ENCODE results near the gene NFIB. TPM values are rescaled to one million over a fixed set of nuclear protein-coding genes. Genes with fewer than 3 reads are reported as not detected.

The NFIB gene
- total RNA-seq, 1 donor from 2014 or later = 0.30 TPM

- Histone ChIP-seq H2AFZ (replicated peaks) (no peak overlapping the region), H3K4me1 (peaks cover 7% of the 10 kb centered on the region), H3K79me2 (ENCODE audit: low read depth) (peaks cover 1% of the 10 kb centered on the region), H3K27me3 (peaks cover 14% of the 10 kb centered on the region), H3K36me3 (no peaks in the 10 kb centered on the region), H3K4me3 (no peak overlapping the region), H3K9ac (no peak overlapping the region), H4K20me1 (ENCODE audit: low read depth) (no peaks in the 10 kb centered on the region), H3K4me2 (no peak overlapping the region), H3K27ac (no peak overlapping the region), H3K9me3 (ENCODE audit: low read depth) (no peaks in the 10 kb centered on the region), H3F3A (ENCODE audit: low read depth) (no peaks in the 10 kb centered on the region)
- DNase-seq (ENCODE audit: low spot score) = no peak
- Mint-ChIP-seq H3K36me3 (peaks cover 6% of the 10 kb centered on the region), H3K4me1 (peaks cover 17% of the 10 kb centered on the region), H3K27ac (no peak overlapping the region), H3K27me3 (ENCODE audit: insufficient read depth, low read depth) (no peaks in the 10 kb centered on the region), H3K9me3 (no peaks in the 10 kb centered on the region), H3K4me3 (no peak overlapping the region)
- TF ChIP-seq EZH2phosphoT487 (IDR thresholded peaks at IDR 0.05) = no peak
- no peak for TF ChIP-seq EZH2 (IDR thresholded peaks at IDR 0.05)
Measured at GRCh38 chr9:14306188-14306587, 7.8 kb downstream of the NFIB start.

GRCh38 chr9:14304259-14304658 is 9.7 kb downstream of the NFIB start:
- Histone ChIP-seq H3K36me3 (no peaks in the 10 kb centered on the region), H3K9me3 (ENCODE audit: low read depth) (no peaks in the 10 kb centered on the region), H3K9ac (no peak overlapping the region), H3K4me3 (no peak overlapping the region), H3K4me2 (no peak overlapping the region), H3K79me2 (ENCODE audit: low read depth) (no peaks in the 10 kb centered on the region), H2AFZ (replicated peaks) (no peak overlapping the region), H4K20me1 (ENCODE audit: low read depth) (no peaks in the 10 kb centered on the region), H3K27me3 (no peaks in the 10 kb centered on the region), H3K27ac (no peak overlapping the region), H3K4me1 (peaks cover 7% of the 10 kb centered on the region), H3F3A (ENCODE audit: low read depth) (no peaks in the 10 kb centered on the region)
- Mint-ChIP-seq H3K36me3 (peaks cover 6% of the 10 kb centered on the region), H3K9me3 (no peaks in the 10 kb centered on the region), H3K4me3 (no peak overlapping the region), H3K27me3 (ENCODE audit: insufficient read depth, low read depth) (peaks cover 2% of the 10 kb centered on the region), H3K4me1 (peaks cover 17% of the 10 kb centered on the region), H3K27ac (no peak overlapping the region)
- TF ChIP-seq, protein P1, sequence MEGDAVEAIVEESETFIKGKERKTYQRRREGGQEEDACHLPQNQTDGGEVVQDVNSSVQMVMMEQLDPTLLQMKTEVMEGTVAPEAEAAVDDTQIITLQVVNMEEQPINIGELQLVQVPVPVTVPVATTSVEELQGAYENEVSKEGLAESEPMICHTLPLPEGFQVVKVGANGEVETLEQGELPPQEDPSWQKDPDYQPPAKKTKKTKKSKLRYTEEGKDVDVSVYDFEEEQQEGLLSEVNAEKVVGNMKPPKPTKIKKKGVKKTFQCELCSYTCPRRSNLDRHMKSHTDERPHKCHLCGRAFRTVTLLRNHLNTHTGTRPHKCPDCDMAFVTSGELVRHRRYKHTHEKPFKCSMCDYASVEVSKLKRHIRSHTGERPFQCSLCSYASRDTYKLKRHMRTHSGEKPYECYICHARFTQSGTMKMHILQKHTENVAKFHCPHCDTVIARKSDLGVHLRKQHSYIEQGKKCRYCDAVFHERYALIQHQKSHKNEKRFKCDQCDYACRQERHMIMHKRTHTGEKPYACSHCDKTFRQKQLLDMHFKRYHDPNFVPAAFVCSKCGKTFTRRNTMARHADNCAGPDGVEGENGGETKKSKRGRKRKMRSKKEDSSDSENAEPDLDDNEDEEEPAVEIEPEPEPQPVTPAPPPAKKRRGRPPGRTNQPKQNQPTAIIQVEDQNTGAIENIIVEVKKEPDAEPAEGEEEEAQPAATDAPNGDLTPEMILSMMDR (IDR thresholded peaks at IDR 0.05) = no peak
- TF ChIP-seq EZH2phosphoT487 (IDR thresholded peaks at IDR 0.05) (no peak), EZH2 (IDR thresholded peaks at IDR 0.05) (no peak)
- DNase-seq (ENCODE audit: low spot score) = no peak

DNA sequence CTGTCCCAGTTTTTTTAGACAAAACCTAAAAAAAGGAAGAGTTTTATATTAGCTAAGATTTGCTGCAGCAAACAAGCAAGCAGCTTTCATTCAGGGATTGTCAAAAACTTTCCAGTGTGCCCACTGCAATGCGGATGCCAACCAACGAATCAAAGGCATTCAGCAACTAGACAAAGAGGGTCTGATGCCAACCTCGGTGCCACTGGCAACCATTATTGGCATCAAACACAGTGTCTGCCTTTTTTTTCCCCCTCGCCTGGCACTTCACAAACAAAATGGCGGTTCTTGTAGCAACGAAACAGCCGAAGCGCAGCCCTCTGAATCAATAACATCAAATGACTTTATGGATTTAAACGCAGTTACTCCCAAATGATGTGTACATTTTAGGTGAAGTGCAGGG is 10.4 kb downstream of the NFIB start:
- Mint-ChIP-seq H3K27me3 (ENCODE audit: insufficient read depth, low read depth) (peaks cover 2% of the 10 kb centered on the region), H3K4me3 (no peak overlapping the region), H3K4me1 (peaks cover 14% of the 10 kb centered on the region), H3K36me3 (peaks cover 6% of the 10 kb centered on the region), H3K9me3 (no peaks in the 10 kb centered on the region), H3K27ac (no peak overlapping the region)
- Histone ChIP-seq H3K4me1 (peaks cover 7% of the 10 kb centered on the region), H3K4me3 (no peak overlapping the region), H3K9ac (no peak overlapping the region), H4K20me1 (ENCODE audit: low read depth) (no peaks in the 10 kb centered on the region), H3K27me3 (no peaks in the 10 kb centered on the region), H3K79me2 (ENCODE audit: low read depth) (no peaks in the 10 kb centered on the region), H3K4me2 (no peak overlapping the region), H3K27ac (no peak overlapping the region), H3K36me3 (no peaks in the 10 kb centered on the region), H3K9me3 (ENCODE audit: low read depth) (no peaks in the 10 kb centered on the region), H3F3A (ENCODE audit: low read depth) (no peaks in the 10 kb centered on the region), H2AFZ (replicated peaks) (no peak overlapping the region)
- TF ChIP-seq, protein P1 (IDR thresholded peaks at IDR 0.05) = no peak
- TF ChIP-seq EZH2phosphoT487 (IDR thresholded peaks at IDR 0.05) (no peak), EZH2 (IDR thresholded peaks at IDR 0.05) (no peak)
- DNase-seq (ENCODE audit: low spot score) = no peak

DNA sequence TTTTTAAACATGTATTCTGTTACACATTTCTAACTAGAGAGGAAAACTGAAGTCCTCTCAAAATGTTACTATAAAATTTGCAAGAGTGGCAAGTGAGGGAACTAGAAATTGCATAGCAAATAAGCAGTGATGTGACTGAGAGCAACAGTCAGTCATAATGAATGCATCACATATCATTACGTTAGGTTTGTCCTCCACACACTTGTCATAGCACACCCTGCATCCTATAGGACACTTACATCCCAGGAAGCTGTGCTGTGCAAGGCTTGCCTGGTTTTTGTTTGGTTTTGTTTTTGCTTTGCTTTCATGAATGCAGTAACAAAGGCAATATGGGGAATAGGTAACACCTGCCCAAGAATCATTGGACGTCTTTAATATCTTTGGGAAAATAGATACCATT is 10.8 kb downstream of the NFIB start:
- Histone ChIP-seq H3K4me1 (peaks cover 7% of the 10 kb centered on the region), H3K27ac (no peak overlapping the region)
- no peak overlapping the region for H3K4me3 Mint-ChIP-seq

More for the DNA sequence above, 10.8 kb downstream of the NFIB start:
- Histone ChIP-seq H2AFZ (replicated peaks) (no peak overlapping the region), H3K9me3 (ENCODE audit: low read depth) (no peaks in the 10 kb centered on the region), H3K27me3 (no peaks in the 10 kb centered on the region), H3K9ac (no peak overlapping the region), H3K36me3 (no peaks in the 10 kb centered on the region), H4K20me1 (ENCODE audit: low read depth) (no peaks in the 10 kb centered on the region), H3F3A (ENCODE audit: low read depth) (no peaks in the 10 kb centered on the region), H3K4me3 (no peak overlapping the region), H3K79me2 (ENCODE audit: low read depth) (no peaks in the 10 kb centered on the region), H3K4me2 (no peak overlapping the region)
- no peak for DNase-seq (ENCODE audit: low spot score)
- Mint-ChIP-seq H3K27me3 (ENCODE audit: insufficient read depth, low read depth) (peaks cover 2% of the 10 kb centered on the region), H3K9me3 (no peaks in the 10 kb centered on the region), H3K27ac (no peak overlapping the region), H3K36me3 (peaks cover 6% of the 10 kb centered on the region), H3K4me1 (peaks cover 16% of the 10 kb centered on the region)
- TF ChIP-seq, protein P1 (IDR thresholded peaks at IDR 0.05) = no peak
- TF ChIP-seq EZH2phosphoT487 (IDR thresholded peaks at IDR 0.05) = no peak
- TF ChIP-seq EZH2 (IDR thresholded peaks at IDR 0.05) = no peak
